ENCODE data around the gene EID1.
"Not testable (repeated sequence)": the region's sequence is repeated elsewhere in the genome, so short reads cannot be mapped to it uniquely, and the experiment has no call there.

The EID1 gene

DNA sequence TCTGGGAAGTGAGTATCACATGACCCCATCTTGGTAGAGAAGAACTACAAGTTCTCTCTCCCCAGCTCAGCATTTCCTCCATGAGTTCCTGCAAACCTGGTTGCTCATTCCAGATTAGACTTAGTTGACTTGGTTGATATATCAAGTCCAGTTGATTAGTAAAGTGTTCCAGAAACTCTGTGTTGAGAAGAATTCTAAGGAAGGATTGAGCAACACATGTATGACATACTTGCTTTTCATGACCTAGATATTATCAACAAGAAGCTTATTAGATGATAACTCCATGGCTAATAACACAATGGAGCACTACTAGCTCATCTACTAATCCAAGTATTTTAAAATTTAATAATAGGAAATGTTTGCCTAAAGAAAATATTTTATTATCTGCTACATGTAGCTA is 6.4 kb upstream of the EID1 start:
- DNase-seq = no peak

DNA sequence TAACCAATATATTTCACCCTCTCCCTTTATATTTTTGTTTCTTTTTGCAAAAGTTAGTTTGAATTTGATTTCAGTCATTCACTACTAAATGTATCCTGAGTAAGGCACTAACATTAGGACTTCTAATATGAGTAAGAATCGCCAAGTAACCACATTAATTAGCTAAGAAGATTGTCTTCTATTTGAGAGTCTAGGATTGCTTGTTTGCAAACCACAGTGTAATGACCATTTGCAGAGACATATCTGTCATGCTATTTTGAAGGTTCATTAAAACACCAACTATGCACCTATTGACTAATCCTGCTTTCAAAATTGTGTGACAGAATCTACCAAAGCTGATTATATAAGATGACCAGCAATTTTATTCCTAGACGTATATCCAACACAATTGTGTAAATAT is 5.3 kb upstream of the EID1 start:
- no peak for DNase-seq

DNA sequence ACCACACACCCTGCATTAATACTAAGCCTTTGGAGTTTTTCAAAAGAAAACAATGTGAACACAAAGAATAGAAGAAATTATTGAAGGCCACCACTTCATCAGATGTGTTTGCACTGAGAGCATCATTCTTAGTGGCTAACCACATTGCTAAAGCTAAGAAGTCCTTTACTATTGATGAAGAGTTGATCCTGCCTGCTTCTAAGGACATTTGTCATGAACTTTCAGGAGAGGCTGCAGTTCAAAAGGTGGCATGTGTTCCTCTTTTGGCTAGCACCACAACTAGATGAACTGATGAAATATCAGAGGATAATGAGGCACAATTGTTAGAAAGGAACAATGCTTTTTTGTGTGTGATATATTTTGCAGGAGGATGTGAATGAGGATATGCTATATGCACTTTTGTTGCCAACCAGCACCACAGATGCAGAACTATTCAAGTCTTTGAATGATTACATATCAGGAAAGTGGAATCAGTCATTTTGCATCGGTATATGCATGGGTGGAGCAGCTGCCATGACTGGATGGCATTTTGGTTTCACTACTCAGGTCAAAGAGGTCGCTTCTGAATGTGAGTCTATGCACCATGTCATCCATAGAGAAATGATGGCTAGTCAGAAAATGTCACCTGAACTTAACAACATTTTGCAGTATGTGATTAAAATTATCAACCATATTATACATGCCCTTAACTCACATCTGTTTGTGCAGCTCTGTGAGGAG is 2.5 kb upstream of the EID1 start:
- no peak for DNase-seq

DNA sequence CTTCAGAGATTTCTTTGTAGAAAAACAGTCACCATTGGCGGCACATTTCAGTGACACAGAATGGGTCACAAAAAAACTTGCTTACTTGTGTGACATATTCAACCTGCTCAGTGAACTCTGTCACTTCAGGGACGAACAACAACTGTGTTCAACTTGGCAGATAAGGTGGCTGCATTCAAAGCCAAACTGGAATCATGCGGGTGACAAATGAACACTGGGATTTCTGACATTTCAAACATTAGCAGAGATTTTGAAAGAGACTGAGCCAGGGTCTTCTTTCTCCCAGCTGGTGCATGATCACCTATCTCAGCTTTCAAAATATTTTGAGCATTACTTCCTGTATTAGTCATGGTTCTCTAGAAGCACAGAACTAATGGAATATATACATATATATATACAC is 1.9 kb upstream of the EID1 start:
- no peak for DNase-seq

DNA sequence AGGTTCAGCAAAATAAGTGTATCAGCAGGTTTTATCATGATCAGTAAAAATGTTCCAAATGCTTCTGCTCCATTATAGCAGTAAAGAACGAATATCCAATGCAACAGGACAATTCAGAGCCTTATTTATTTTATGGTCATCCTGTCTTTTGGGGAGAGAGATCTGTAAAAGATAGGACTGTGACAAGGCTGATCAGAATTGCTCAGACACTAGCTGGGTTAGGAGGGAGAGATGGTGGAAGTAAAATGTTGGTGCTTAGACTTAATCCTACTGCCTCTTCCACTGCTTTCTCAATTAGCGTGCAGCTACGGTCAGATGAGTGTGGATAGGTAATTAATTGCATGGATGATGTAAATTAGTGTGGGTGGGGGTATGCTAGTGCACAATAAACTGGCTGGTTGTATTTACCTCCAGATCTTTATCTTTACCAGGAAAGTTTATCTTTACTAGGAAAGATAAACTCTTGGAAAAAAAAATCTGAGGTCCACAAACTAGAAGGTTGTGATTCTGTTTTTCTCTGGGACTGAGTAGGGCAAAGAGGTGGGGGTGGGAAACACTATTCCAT is 2.2 kb downstream of the EID1 start:
- no peak for DNase-seq

DNA sequence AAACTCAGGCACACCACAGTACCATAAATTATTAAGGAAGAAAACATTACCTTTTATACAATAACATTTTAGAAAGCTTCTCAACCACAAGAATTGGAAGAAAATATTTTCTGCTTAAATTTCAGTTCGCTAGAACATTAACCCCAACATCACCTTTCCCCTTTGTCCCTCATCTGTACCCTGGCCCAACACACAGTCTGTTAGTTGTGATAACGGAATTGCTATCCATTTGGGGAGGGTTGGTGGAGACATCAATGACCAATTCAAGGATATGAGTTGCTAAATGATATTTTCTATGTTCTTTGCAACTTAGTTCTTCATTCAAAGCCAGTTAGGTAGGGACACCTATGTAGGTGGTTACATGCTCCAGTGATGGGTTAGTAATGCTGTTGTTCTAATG is 5.8 kb downstream of the EID1 start:
- no peak for DNase-seq

DNA sequence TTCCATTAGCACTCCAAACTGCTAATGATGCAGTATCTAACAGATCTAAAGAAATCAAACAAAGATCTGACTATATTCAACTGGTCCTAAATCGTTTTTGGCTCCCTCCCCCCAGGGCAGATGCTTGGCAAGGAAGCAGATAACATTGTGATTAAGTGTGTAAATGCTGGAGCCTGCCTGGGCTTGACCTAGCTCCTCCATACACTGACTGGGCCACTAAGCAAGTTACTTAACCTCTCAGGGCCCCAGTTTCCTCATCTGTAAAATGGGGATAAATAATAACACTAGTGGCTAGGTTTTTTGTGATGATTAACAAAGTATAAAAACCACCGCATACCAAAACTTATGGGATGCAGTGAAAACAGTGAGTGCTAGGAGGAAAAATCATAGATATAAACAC is 9.2 kb downstream of the EID1 start:
- DNase-seq = no peak

DNA sequence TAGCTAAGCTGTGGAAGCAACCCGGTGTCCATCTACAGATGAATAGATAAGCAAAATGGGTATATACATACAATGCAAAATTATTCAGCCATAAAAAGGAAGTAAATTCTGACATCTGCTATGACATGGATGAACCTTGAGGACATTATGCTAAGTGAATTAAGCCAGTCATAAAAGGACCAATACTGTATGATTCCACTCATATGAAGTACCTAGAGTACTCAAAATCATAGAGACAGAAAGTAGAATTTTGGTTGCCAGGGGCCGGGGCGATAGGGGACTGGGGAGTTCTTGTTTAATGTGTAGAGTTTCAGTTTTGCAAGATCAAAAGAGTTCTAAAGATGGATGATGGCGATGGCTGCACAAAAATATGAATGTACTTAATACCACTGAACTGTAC is 10.3 kb downstream of the EID1 start:
- DNase-seq = peak; percentile 61

DNA sequence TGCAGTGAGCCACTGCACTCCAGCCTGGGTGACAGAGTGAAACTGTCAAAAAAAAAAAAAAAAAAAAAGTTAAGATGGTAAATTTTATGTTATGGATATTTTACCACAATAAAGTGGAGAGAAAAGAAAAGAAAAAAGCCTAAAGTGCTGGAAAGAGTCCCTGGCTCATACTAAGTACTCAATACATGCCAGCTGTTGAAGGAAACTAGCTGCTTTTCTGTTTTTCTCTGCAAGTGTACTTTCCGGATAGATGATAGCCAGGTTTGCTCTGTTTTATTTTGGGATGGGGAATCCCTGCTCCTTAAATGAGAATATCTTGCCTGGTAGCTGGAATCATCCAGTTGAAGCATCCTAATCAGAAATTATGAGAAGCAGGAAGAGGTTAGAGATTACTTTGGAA is 10.9 kb downstream of the EID1 start:
- no peak for DNase-seq

DNA sequence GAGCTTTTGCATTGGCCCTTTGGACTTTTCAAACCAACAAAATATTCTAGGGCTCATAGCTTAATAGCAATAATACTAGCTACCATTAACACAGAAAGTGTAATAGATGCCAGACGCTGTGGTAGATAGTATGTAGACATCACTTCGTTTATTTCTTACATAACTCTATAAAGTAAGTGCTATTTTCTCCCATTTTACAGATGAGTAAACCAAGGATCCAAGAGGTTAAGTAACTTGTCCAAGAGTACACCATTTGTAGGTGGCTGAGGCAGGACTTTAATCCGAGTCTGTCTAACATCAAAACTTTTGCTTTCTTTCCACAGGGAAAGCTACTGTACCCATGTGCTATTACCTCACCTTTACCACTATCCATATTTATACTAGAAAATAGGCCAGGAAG is 12.0 kb downstream of the EID1 start:
- DNase-seq = no peak

DNA sequence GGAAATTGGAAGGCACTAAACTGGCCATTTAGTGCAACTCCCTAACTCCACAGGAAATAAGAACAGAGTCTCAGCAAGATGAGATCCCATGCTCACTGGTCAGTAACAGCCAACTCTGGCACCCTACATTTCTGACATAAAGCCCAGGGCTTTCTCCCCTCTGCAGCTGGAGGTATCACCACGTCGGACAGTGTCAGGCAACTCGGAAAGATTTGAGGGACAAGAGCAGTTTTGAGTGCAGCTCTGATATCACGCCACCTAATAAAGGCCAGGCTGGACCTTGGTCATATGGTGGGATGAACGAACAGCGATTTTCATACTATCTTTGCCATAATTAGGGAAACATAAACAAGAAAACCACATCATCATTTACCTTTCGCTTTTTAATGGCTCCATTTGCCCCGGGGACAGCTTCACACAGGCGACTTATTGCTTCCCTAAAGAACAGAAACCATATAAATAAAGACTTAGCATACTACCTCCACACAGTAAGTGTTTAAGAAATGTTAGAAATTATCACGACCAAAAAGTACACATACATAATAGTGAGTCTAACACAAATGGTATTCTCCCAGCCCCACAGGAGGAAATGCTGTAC is 12.5 kb downstream of the EID1 start:
- DNase-seq = no peak

DNA sequence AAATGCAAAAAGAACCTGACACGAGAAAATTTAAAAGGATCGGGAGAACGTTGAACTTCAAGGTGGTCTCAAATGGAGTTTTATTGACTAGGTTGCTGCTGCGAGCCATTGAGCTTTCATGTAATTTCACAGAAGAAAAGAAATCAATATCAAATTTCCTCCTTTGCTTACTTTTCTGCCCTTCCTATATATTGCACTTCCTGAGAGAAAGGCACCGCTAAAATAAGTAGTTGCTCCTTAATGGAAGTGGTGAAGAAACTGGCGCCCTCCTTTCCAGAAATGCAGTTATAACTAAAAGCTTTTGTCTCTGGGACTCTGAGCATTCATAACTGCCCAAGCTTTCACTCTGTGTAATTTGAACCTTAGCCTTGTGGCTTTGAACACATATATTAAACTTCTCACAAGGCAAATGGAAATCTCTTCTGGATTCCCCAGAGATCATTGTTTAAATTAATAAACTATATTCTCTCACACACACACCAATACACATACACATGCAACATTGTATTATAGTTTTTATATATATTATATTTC is 13.4 kb downstream of the EID1 start:
- no peak for DNase-seq

DNA sequence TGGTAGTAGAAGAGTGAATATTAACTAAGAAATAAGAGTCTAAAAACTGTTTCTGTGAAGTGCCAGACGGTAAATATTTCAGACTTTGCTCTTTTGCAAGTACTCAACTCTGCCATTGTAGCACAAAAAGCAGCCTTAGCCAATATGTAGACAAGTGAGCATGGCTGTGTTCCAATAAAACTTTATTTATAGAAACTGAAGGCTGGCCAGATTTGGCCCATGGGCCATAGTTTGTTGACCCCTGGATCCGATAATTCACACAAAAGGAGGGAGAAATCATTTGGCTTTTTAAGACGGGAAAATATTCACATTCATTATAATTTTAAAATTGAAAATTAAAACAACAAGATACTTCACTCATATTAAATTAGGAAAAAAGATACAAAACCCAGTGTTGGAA is 15.4 kb downstream of the EID1 start:
- no peak for DNase-seq

DNA sequence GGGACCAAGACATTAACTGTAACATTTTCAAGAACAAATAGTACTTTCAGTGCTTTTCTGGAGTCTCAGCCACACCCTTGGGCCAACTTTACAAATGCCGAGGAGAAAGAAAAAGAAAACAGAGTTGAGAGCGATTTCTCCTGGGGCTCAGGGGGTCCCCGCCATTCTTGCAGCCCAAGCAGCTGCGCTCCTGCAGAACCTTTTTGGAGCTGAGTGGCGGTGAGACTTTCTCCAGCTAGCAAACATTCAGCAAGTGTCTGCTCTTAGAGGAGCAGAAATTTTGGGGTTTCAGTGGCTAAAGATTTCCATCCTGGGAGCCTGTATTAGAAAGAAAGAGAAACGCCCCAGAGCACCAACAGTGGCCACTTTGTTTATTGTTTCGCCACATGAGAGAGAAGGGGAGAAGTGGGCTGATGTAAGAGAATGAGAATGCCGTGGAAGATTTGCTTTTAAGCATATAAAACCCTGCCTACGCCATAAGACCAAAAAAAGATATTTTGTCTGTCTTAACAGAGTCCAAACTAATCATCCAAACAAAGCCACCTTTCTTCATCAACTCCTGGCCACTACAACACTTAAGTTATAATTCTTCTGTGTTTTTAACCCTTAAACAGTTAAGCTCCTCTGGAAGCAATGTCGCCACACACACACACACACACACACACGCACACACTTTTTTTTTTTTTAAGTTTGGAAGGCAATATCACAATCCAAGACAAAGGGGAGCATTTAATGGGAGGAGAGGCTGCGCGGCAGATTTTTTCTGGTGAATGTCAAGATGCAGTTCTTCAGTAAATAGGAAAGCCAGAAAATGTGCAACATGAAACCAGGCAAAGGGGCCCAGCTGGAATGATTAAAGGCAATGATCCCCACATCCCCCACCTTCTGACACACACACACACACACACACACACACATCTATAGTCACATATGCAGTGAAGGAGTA is 19.2 kb downstream of the EID1 start:
- DNase-seq = no peak

DNA sequence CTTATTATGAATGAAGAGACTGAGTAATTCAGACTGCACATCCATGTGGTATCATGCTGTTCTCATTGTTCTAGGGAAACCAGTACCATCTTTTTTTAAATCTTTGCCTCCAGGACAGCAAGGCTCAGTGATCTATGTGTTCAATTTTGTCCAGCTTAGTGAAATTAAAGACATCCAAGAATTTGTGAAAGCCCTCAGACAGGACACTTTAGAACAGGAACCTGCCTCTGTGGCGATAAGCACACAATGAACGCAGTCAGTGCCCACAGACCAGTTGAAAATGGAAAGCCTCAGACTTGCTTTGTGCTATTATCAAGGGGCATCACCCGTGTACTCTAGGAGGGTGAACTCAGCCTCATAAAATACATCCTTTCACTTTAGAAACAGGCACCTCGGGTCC is 20.1 kb downstream of the EID1 start:
- no peak for DNase-seq

DNA sequence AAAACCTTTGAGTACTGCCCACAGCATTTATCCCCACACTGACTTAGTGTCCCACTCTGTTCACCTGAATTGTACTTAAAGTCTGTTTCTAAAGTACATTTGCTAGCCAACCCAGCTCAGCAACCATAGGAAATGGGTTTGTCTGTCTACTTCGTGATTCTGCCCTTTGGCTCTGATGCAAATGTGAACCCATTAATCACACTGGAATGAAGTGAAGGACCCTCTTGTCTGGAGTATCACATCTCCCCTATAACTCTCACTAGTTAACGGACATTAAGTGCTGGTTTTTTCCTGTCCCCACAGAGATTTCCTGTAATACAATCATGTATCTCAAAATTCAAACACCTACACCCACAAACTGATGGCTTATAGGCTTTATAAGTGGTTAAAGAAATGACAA is 20.5 kb downstream of the EID1 start:
- DNase-seq = no peak

DNA sequence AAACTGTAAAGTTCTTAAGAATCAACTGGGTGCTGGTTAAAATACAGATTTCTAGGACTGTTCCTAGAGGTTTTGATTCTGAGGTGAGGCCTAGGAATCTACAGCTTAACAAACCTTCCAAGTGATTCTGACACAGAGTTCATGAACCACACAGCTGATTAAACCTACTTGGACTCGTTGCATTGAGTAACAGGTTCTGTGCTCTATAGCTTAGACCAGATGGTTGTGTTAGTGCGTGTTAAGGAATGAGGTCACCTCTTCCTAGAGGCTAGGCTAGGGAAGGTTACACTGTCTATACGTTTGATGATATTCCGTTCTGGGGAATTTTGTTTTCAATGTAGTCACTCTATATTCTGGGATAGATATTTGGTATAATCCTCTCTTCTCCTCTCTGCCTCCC is 21.9 kb downstream of the EID1 start:
- no peak for DNase-seq

DNA sequence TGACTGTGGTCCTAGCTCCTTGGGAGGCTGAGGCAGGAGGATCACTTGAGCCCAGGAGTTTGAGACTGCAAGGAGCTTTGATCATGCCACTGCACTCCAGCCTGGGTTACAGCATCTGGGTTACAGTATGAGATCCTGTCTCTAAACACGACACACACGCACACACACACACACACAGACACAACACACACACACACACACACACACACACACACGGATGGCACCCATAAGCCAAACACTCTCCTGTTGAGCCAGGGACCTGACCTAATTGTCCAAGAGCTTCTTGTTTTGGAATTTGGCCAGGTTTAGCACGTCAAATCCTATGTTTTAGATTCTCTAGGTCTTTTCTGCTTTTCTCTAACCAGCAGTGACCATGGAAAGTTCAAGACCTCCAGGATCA is 26.8 kb downstream of the EID1 start:
- DNase-seq = no peak

DNA sequence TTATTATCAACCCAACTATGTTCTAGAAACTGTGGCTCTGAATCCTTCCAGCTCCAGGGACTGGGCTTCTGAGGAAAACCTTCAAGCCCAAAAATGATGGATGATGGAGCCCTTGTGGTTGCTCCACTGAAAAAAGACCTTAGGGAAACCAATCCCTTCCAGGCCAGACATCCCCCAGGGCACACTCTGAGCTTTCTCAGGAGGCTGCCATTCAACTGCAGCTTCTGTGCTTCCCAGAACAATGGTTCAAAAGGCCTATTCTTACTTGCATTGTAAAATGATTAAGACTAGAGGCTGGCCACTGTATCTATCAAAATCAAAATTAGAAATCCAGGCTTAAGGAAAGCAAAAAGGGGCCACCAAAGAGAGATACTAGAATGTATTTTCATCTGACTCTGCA is 27.3 kb downstream of the EID1 start:
- no peak for DNase-seq

DNA sequence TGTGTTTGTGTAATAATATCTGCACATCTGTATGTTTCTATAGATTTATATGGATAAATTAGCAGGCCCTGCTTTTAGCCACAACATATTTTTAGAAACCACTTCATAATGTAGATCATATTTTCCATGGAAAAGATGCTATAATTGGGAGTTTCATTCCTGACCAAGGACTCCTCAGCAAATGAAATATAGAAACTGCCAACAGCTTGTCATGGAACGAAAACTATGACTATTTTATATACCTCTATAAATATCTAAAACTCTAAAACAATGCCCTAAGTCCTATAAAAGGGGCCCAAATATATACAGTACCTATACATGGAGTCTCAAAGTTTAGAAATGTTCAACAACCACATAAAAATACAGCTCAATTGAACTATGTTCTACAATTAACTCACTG is 27.9 kb downstream of the EID1 start:
- DNase-seq = no peak

DNA sequence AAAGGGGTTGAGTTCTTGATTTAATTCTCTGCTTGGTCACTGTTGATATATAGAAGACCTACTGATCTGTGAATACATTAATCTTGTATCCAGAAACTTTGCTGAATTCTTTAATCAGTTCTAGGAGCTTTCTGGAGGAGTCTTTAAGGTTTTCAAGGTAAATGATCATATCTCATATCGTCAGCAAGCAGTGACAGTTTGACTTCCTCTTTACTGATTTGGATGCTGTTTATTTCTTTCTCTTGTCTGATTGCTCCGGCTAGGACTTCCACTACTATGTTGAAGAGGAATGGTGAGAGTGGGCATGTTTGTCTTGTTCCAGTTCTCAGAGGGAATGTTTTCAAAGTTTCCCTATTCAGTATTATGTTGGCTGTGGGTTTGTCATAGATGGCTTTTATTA is 31.4 kb downstream of the EID1 start:
- not testable (repeated sequence) for DNase-seq

DNA sequence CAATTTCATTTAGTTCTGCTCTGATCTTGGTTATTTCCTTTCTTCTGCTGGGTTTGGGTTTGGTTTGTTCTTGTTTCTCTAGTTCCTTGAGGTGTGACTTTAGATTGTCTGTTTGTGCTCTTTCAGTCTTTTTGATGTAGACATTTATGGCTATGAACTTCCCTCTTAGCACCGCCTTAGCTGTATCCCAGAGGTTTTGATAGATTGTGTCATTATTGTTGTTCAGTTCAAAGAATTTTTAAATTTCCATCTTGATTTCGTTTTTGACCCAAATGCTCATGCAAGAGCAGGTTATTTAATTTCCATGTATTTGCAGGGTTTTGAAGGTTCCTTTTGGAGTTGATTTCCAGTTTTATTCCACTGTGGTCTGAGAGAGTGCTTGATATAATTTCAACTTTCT is 32.6 kb downstream of the EID1 start:
- not testable (repeated sequence) for DNase-seq

DNA sequence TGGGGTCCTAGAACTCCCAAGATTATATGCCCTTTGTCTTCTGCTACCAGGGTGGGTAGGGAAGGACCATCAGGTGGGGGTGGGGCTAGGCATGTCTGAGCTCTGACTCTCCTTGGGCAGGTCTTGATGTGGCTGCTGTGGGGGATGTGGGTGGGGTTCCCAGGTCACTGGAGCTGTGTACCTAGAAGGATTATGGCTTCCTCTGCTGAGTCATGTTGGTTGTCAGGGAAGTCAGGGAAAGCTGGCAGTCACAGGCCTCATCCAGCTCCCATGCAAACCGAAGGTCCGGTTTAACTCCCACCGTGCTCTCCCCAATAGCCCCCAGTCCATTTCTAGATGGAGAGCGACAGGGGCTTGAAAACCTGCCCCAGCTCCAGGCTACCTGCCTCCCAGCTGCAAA is 35.2 kb downstream of the EID1 start:
- no peak for DNase-seq

Measured in activated CD8-positive, alpha-beta memory T cell treated with anti-CD3 and anti-CD28 coated beads, Interleukin-2, amount 50 U/mL, for 48 hours (primary cell).